ENCODE results near the gene GRIA4. TPM values are rescaled to one million over a fixed set of nuclear protein-coding genes. Genes with fewer than 3 reads are reported as not detected.

The GRIA4 gene
- not detected for total RNA-seq

- DNase-seq: no peak
Observed at GRCh38 chr11:105609832-105610781, at the start of gene GRIA4. Gene GRIA4, plus strand, starts transcription at chr11:105610073. Its CDS starts 925 bp downstream, at chr11:105610998.

- DNase-seq: no peak
Observed at GRCh38 chr11:105573091-105573490, 36.8 kb upstream of the GRIA4 start.

- DNase-seq: no peak
Observed at GRCh38 chr11:105574974-105575373, 34.9 kb upstream of the GRIA4 start.

GRCh38 chr11:105577641-105578040 is 32.2 kb upstream of the GRIA4 start:
- no peak for DNase-seq

GRCh38 chr11:105579111-105579510 is 30.8 kb upstream of the GRIA4 start:
- no peak for DNase-seq

- DNase-seq: no peak
Observed at GRCh38 chr11:105582497-105582896, 27.4 kb upstream of the GRIA4 start.

GRCh38 chr11:105588001-105588400 is 21.9 kb upstream of the GRIA4 start:
- no peak for DNase-seq

- no peak for DNase-seq
Observed at GRCh38 chr11:105589346-105589745, 20.5 kb upstream of the GRIA4 start.

- no peak for DNase-seq
Observed at GRCh38 chr11:105592035-105592434, 17.8 kb upstream of the GRIA4 start.

- DNase-seq: no peak
Observed at GRCh38 chr11:105598371-105598770, 11.5 kb upstream of the GRIA4 start.

GRCh38 chr11:105603156-105603555 is 6.7 kb upstream of the GRIA4 start:
- DNase-seq: no peak

GRCh38 chr11:105609341-105609781 is 512 bp upstream of the GRIA4 start:
- DNase-seq: no peak

- no peak for DNase-seq
Observed at GRCh38 chr11:105610871-105611571, 1.1 kb downstream of the GRIA4 start.

- no peak for DNase-seq
Observed at GRCh38 chr11:105611572-105612441, 1.9 kb downstream of the GRIA4 start.

- DNase-seq: no peak
Observed at GRCh38 chr11:105612771-105613170, 2.9 kb downstream of the GRIA4 start.

GRCh38 chr11:105613183-105613582 is 3.3 kb downstream of the GRIA4 start:
- DNase-seq: no peak

- DNase-seq: no peak
Observed at GRCh38 chr11:105618343-105618955, 8.6 kb downstream of the GRIA4 start.

GRCh38 chr11:105619556-105619955 is 9.7 kb downstream of the GRIA4 start:
- no peak for DNase-seq

GRCh38 chr11:105622016-105622415 is 12.1 kb downstream of the GRIA4 start:
- DNase-seq: no peak

GRCh38 chr11:105632316-105632715 is 22.4 kb downstream of the GRIA4 start:
- DNase-seq: no peak

- no peak for DNase-seq
Observed at GRCh38 chr11:105635466-105635865, 25.6 kb downstream of the GRIA4 start.

GRCh38 chr11:105636496-105636895 is 26.6 kb downstream of the GRIA4 start:
- no peak for DNase-seq
